ENCODE results near the gene CSNK1A1L.

Gene CSNK1A1L

GRCh38 chr13:37068962-37069361 is 36.5 kb downstream of the CSNK1A1L start:
- no peaks in the 10 kb centered on the region for H3K4me1 ChIP-seq (ENCODE audit: insufficient read depth, low read length, severe bottlenecking)
- no peaks in the 10 kb centered on the region for H4K20me1 ChIP-seq (ENCODE audit: insufficient read depth, low read length)
- no peak overlapping the region for H3K4me3 ChIP-seq (ENCODE audit: low read depth, low read length, poor library complexity, severe bottlenecking)
- no peaks in the 10 kb centered on the region for H3K36me3 ChIP-seq (ENCODE audit: insufficient read depth, low read length)
- no peaks in the 10 kb centered on the region for H3K79me2 ChIP-seq (ENCODE audit: insufficient read depth, low read length)
- no peaks in the 10 kb centered on the region for H3K9me2 ChIP-seq (ENCODE audit: low read depth, low read length)
- no peaks in the 10 kb centered on the region for H3F3A ChIP-seq (ENCODE audit: insufficient read depth, low read length)
- no peak overlapping the region for H3K4me2 ChIP-seq (ENCODE audit: low read length)
- no peak overlapping the region for H3K9ac ChIP-seq (ENCODE audit: low read length)
- H3K27ac ChIP-seq (ENCODE audit: low read depth, low read length, poor library complexity, severe bottlenecking), result no peak overlapping the region
- no peaks in the 10 kb centered on the region for H3K9me3 ChIP-seq (ENCODE audit: low read length)
- H2AFZ ChIP-seq (ENCODE audit: low read length), result no peak overlapping the region
- TF ChIP-seq, protein P1, sequence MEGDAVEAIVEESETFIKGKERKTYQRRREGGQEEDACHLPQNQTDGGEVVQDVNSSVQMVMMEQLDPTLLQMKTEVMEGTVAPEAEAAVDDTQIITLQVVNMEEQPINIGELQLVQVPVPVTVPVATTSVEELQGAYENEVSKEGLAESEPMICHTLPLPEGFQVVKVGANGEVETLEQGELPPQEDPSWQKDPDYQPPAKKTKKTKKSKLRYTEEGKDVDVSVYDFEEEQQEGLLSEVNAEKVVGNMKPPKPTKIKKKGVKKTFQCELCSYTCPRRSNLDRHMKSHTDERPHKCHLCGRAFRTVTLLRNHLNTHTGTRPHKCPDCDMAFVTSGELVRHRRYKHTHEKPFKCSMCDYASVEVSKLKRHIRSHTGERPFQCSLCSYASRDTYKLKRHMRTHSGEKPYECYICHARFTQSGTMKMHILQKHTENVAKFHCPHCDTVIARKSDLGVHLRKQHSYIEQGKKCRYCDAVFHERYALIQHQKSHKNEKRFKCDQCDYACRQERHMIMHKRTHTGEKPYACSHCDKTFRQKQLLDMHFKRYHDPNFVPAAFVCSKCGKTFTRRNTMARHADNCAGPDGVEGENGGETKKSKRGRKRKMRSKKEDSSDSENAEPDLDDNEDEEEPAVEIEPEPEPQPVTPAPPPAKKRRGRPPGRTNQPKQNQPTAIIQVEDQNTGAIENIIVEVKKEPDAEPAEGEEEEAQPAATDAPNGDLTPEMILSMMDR (IDR thresholded peaks at IDR 0.05; ENCODE audit: low read length), result peak; percentile 24; the same call in 1 of the 2 replicates
- TF ChIP-seq EZH2 (IDR thresholded peaks at IDR 0.05; ENCODE audit: borderline replicate concordance, low read length), result no peak
- H3K27me3 ChIP-seq (ENCODE audit: insufficient read depth, low read length), result no peaks in the 10 kb centered on the region

- no peaks in the 10 kb centered on the region for H4K20me1 ChIP-seq (ENCODE audit: insufficient read depth, low read length)
- no peak overlapping the region for H3K27ac ChIP-seq (ENCODE audit: low read depth, low read length, poor library complexity, severe bottlenecking)
- H3K27me3 ChIP-seq (ENCODE audit: insufficient read depth, low read length), result no peaks in the 10 kb centered on the region
- H3K4me3 ChIP-seq (ENCODE audit: low read depth, low read length, poor library complexity, severe bottlenecking), result no peak overlapping the region
- H3K9me3 ChIP-seq (ENCODE audit: low read length), result no peaks in the 10 kb centered on the region
- H2AFZ ChIP-seq (ENCODE audit: low read length), result no peak overlapping the region
- no peaks in the 10 kb centered on the region for H3K79me2 ChIP-seq (ENCODE audit: insufficient read depth, low read length)
- no peaks in the 10 kb centered on the region for H3F3A ChIP-seq (ENCODE audit: insufficient read depth, low read length)
- TF ChIP-seq EZH2 (IDR thresholded peaks at IDR 0.05; ENCODE audit: borderline replicate concordance, low read length), result no peak
- TF ChIP-seq, protein P1 (IDR thresholded peaks at IDR 0.05; ENCODE audit: low read length), result no peak
- H3K4me1 ChIP-seq (ENCODE audit: insufficient read depth, low read length, severe bottlenecking), result no peaks in the 10 kb centered on the region
- no peak overlapping the region for H3K9ac ChIP-seq (ENCODE audit: low read length)
- H3K4me2 ChIP-seq (ENCODE audit: low read length), result no peak overlapping the region
- H3K9me2 ChIP-seq (ENCODE audit: low read depth, low read length), result no peaks in the 10 kb centered on the region
- no peaks in the 10 kb centered on the region for H3K36me3 ChIP-seq (ENCODE audit: insufficient read depth, low read length)
Observed at GRCh38 chr13:37067874-37068273, 37.6 kb downstream of the CSNK1A1L start.

DNA sequence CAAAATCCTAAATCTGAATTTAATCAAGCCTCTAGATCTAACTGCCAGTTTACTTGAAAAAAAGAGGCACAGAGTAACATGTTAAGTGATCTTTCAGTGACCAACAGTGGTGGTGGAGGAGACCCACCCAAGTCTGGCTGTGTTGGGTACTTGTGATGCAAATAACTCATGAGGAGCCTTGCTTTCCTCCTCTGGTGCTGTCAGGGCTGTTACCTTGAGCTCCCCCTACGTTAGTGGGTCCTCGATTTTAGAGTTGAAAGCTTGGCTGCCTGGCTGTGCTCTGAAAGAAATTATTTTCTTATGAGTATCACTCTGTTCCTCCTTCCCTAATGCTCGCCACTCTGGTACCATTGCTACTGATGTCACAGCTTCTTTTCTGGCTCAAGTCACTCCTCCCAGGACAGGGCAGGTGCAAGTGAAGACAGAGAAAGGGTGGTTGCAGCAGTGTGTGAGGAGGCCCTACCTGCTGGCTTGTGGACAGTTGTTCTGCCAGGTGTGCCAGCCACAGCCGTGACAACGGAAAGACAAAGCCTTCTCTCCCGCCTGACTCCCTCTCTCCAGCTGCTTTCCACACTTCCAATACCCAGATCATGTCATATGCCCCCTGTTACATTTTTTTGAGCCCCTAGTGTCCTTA is 39.5 kb downstream of the CSNK1A1L start:
- H2AFZ ChIP-seq (ENCODE audit: low read length), result no peak overlapping the region

More for the DNA sequence above, 39.5 kb downstream of the CSNK1A1L start:
- H3K4me1 ChIP-seq (ENCODE audit: insufficient read depth, low read length, severe bottlenecking), result no peaks in the 10 kb centered on the region
- no peaks in the 10 kb centered on the region for H4K20me1 ChIP-seq (ENCODE audit: insufficient read depth, low read length)
- H3K27ac ChIP-seq (ENCODE audit: low read depth, low read length, poor library complexity, severe bottlenecking), result no peak overlapping the region
- H3K36me3 ChIP-seq (ENCODE audit: insufficient read depth, low read length), result no peaks in the 10 kb centered on the region
- no peaks in the 10 kb centered on the region for H3K27me3 ChIP-seq (ENCODE audit: insufficient read depth, low read length)
- no peak overlapping the region for H3K4me3 ChIP-seq (ENCODE audit: low read depth, low read length, poor library complexity, severe bottlenecking)
- H3K9ac ChIP-seq (ENCODE audit: low read length), result no peak overlapping the region
- no peaks in the 10 kb centered on the region for H3K9me2 ChIP-seq (ENCODE audit: low read depth, low read length)
- H3K4me2 ChIP-seq (ENCODE audit: low read length), result no peak overlapping the region
- no peak for TF ChIP-seq EZH2 (IDR thresholded peaks at IDR 0.05; ENCODE audit: borderline replicate concordance, low read length)
- TF ChIP-seq, protein P1 (IDR thresholded peaks at IDR 0.05; ENCODE audit: low read length), result no peak
- no peaks in the 10 kb centered on the region for H3K79me2 ChIP-seq (ENCODE audit: insufficient read depth, low read length)
- H3F3A ChIP-seq (ENCODE audit: insufficient read depth, low read length), result no peaks in the 10 kb centered on the region
- H3K9me3 ChIP-seq (ENCODE audit: low read length), result no peaks in the 10 kb centered on the region

Measured in OCI-LY1 (cell line).